Thoracic aorta (tissue), 2 donors: ENCODE results near the gene TBPL1. TPM values are rescaled to one million over a fixed set of nuclear protein-coding genes. Genes with fewer than 3 reads are reported as not detected.

Source experiments
- ATAC-seq: fragments of 150-250 bp; one replicate; pipeline ENCODE4 v1.8.0; 2017; ENCODE audit warnings: low read depth; ENCODE audit not compliant: insufficient number of reproducible peaks, low FRiP score
- DNase-seq: peaks from one replicate; pipeline ENCODE4 v3.0.0-alpha.2; 2020; ENCODE audit warnings: low spot score
- H3K27ac ChIP-seq, 2 donors: fragments of 200-600 bp; sonication (generic); 1 replicate in 1 of 2; 2 replicates in 1 of 2; pipeline ENCODE4 v1.5.1; 2016; ENCODE audit warnings: mild to moderate bottlenecking in 2 of 2, moderate library complexity in 2 of 2
- H3K27me3 ChIP-seq: fragments of 200-600 bp; sonication (generic); replicated peaks from 2 replicates; pipeline ENCODE4 v1.6.0; 2016; ENCODE audit warnings: mild to moderate bottlenecking; ENCODE audit not compliant: insufficient read depth
- H3K36me3 ChIP-seq: fragments of 200-600 bp; sonication (generic); one replicate; pipeline ENCODE4 v1.5.1; 2016
- H3K4me1 ChIP-seq, 2 donors: fragments of 200-600 bp; sonication (generic); 1 replicate in 1 of 2; 2 replicates in 1 of 2; pipeline versions ENCODE4 v1.5.1 to v1.6.0; 2016; ENCODE audit warnings: low read depth in 2 of 2, mild to moderate bottlenecking in 1 of 2; ENCODE audit not compliant: control insufficient read depth in 1 of 2
- H3K4me3 ChIP-seq: fragments of 200-600 bp; sonication (generic); 2 replicates; pipeline ENCODE4 v1.5.1; 2016; ENCODE audit warnings: mild to moderate bottlenecking
- H3K9me3 ChIP-seq: fragments of 200-600 bp; sonication (generic); 2 replicates; pipeline ENCODE4 v1.5.1; 2016
- total RNA-seq, 2 donors: library from RNA; depleted of rRNA; stranded (reverse); fragments of >200 nt; gene quantifications; one replicate each; pipeline versions ENCODE4 v1.1.0 to v1.2.3, GENCODE V29; 2016
- TF ChIP-seq, protein P1 (sequence below): fragments of 200-600 bp; sonication (generic); IDR thresholded peaks from one replicate; pipeline ENCODE4 v1.5.1; 2019; ENCODE audit warnings: antibody characterized with exemption

Gene TBPL1
- total RNA-seq, 2 donors from 2014 or later = 6.1 to 8.5 TPM

- ATAC-seq (no peak), DNase-seq (no peak)
Observed at GRCh38 chr6:133992992-133993680, 40.1 kb downstream of the TBPL1 start.

DNA sequence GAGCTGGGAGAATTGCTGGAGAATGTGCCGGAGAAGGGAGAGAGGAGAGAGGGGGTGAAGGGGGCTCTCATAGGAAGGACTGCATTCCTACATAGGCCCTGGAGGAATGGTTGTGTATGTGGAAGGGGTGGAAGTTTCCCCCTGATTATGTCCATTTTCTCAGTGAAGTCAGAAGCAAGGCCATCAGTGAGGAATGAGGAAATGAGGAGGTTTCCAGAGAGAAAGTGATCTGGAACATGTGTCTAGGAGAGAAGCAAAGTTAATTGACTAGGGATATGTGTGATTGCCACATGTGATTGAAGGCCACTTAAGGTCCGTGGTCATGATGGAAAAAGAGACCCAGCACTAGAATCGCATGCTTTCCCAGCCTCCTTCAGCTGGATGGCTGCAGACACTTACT, 42.3 kb downstream of the TBPL1 start:
- DNase-seq (no peak), ATAC-seq (no peak)
- Histone ChIP-seq H3K27me3 (no peaks in the 10 kb centered on the region), H3K36me3 (no peaks in the 10 kb centered on the region), H3K27ac (no peak overlapping the region), H3K4me1 (peaks cover 22 to 46% of the 10 kb centered on the region in 2 donors), H3K9me3 (no peaks in the 10 kb centered on the region), H3K4me3 (no peak overlapping the region)
- TF ChIP-seq, protein P1, sequence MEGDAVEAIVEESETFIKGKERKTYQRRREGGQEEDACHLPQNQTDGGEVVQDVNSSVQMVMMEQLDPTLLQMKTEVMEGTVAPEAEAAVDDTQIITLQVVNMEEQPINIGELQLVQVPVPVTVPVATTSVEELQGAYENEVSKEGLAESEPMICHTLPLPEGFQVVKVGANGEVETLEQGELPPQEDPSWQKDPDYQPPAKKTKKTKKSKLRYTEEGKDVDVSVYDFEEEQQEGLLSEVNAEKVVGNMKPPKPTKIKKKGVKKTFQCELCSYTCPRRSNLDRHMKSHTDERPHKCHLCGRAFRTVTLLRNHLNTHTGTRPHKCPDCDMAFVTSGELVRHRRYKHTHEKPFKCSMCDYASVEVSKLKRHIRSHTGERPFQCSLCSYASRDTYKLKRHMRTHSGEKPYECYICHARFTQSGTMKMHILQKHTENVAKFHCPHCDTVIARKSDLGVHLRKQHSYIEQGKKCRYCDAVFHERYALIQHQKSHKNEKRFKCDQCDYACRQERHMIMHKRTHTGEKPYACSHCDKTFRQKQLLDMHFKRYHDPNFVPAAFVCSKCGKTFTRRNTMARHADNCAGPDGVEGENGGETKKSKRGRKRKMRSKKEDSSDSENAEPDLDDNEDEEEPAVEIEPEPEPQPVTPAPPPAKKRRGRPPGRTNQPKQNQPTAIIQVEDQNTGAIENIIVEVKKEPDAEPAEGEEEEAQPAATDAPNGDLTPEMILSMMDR = no peak

More at GRCh38 chr6:133992992-133993680, 40.1 kb downstream of the TBPL1 start:
- TF ChIP-seq, protein P1 = no peak
- Histone ChIP-seq H3K4me1 (peaks cover 22 to 46% of the 10 kb centered on the region in 2 donors), H3K36me3 (no peaks in the 10 kb centered on the region), H3K27ac (peak overlapping the region; percentile 54 to 59), H3K4me3 (no peak overlapping the region), H3K9me3 (no peaks in the 10 kb centered on the region), H3K27me3 (no peaks in the 10 kb centered on the region)

- DNase-seq (no peak), ATAC-seq (no peak)
- TF ChIP-seq, protein P1 = no peak
- H3K9me3 ChIP-seq = no peaks in the 10 kb centered on the region
- no peak overlapping the region for H3K27ac ChIP-seq
- peaks cover 20 to 43% of the 10 kb centered on the region in 2 donors for H3K4me1 ChIP-seq
- no peaks in the 10 kb centered on the region for H3K27me3 ChIP-seq
- no peaks in the 10 kb centered on the region for H3K36me3 ChIP-seq
- H3K4me3 ChIP-seq = no peak overlapping the region
Observed at GRCh38 chr6:133995758-133996157, 42.7 kb downstream of the TBPL1 start.

GRCh38 chr6:133997267-133997666, 44.2 kb downstream of the TBPL1 start:
- ATAC-seq (no peak), DNase-seq (no peak)
- Histone ChIP-seq H3K27me3 (no peaks in the 10 kb centered on the region), H3K27ac (no peak overlapping the region), H3K4me1 (peaks cover 9 to 30% of the 10 kb centered on the region in 2 donors), H3K36me3 (no peaks in the 10 kb centered on the region), H3K4me3 (no peak overlapping the region), H3K9me3 (no peaks in the 10 kb centered on the region)
- TF ChIP-seq, protein P1 = no peak

DNA sequence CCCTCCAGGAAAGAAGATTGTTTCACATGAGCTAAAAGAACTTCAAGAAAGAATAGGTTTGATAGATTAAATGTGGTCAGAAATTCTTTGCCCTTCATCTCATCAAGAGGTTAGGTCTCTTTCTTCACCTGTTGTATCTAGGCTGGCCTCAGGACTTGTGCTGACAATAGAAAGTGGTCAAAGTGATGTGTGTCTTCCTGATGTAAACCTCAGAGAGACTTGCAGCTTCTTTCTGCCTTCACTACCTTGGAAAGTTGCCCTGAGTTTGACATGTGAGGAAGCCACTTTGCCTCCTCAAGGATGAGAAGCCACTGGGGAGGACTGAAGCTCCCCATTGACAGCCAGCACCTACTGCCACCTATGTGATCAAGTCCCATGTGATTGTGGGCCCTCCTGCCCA, 46.3 kb downstream of the TBPL1 start:
- TF ChIP-seq, protein P1 = no peak
- H3K27ac ChIP-seq = no peak overlapping the region

More for the DNA sequence above, 46.3 kb downstream of the TBPL1 start:
- no peak for DNase-seq
- Histone ChIP-seq H3K36me3 (no peaks in the 10 kb centered on the region), H3K27me3 (no peaks in the 10 kb centered on the region), H3K9me3 (no peaks in the 10 kb centered on the region), H3K4me1 (peaks cover 7 to 30% of the 10 kb centered on the region in 2 donors), H3K4me3 (no peak overlapping the region)
- no peak for ATAC-seq
